ENCODE measurements around the gene CD40LG.

DNA sequence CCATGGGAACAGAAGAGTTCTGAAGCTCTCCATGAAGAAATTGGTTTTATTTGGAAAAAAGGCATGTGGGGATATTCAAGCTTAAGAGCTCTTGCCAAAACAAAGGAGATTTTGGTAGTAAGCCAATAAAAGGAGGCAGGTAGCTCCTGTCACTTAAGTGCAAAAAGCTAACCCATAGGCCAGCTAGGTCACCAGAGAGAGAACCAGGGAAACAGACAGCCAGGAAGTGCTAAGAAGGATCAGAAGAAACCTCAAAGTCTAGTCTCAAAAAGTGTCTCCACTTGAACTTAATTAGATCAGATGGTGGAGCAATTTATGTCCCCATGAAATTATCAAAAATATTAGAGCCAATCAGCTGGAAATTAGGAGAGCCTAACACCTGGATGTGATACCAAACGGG is 49.2 kb downstream of the CD40LG start:
- TF ChIP-seq, protein P1, sequence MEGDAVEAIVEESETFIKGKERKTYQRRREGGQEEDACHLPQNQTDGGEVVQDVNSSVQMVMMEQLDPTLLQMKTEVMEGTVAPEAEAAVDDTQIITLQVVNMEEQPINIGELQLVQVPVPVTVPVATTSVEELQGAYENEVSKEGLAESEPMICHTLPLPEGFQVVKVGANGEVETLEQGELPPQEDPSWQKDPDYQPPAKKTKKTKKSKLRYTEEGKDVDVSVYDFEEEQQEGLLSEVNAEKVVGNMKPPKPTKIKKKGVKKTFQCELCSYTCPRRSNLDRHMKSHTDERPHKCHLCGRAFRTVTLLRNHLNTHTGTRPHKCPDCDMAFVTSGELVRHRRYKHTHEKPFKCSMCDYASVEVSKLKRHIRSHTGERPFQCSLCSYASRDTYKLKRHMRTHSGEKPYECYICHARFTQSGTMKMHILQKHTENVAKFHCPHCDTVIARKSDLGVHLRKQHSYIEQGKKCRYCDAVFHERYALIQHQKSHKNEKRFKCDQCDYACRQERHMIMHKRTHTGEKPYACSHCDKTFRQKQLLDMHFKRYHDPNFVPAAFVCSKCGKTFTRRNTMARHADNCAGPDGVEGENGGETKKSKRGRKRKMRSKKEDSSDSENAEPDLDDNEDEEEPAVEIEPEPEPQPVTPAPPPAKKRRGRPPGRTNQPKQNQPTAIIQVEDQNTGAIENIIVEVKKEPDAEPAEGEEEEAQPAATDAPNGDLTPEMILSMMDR (IDR thresholded peaks at IDR 0.05): no peak
- TF ChIP-seq POLR2A (IDR thresholded peaks at IDR 0.05): no peak

All from esophagus squamous epithelium (tissue), 4 donors.